Right lobe of liver (tissue), 4 donors: ENCODE data around the gene GPR151.

Experiments used
- POLR2A ChIP-seq: fragments of 450-650 bp; IDR thresholded peaks from one replicate; pipeline ENCODE4 v1.6.1; 2017; ENCODE audit warnings: antibody characterized with exemption, mild to moderate bottlenecking
- TF ChIP-seq, protein P1 (sequence below), 4 donors: fragments of 200-600 bp in 3 of 4; fragments of 450-650 bp in 1 of 4; IDR thresholded peaks; one replicate each; pipeline versions ENCODE4 v1.5.1 to v1.8.0; 2016 to 2022; ENCODE audit warnings: antibody characterized with exemption in 4 of 4, mild to moderate bottlenecking in 2 of 4
- donor health status: DM: no; HTN: no; CAD: no.
- donor health status: DM: no; HTN: no; CAD: no.
- donor health status: DM: no; HTN: yes; CAD: no.

DNA sequence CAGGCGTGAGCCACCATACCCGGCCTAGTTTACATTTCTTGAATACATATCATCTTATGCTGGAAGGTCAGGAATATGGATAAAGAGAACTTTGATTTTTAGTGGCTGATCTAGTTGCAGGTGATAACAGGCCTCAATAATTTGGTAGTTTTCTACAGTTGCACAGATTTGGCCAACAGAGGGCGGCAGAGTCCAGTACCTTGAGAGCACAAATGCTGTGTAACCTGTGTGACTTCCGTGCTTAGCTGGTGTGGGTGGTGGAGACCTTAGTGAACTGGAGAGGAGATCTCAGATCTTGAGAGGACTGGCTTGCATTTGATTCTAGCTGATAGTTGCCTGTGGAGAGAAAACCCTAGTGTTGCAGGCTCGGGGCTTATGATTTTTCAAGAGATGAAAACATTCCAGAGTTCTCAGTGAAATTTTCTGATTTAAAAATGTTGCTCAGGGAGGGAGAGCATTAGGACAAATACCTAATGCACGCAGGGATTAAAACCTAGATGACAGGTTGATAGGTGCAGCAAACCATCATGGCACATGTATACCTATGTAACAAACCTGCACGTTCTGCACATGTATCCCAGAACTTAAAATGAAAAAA lies 17.4 kb upstream of the GPR151 start:
- TF ChIP-seq POLR2A = no peak
- TF ChIP-seq, protein P1, sequence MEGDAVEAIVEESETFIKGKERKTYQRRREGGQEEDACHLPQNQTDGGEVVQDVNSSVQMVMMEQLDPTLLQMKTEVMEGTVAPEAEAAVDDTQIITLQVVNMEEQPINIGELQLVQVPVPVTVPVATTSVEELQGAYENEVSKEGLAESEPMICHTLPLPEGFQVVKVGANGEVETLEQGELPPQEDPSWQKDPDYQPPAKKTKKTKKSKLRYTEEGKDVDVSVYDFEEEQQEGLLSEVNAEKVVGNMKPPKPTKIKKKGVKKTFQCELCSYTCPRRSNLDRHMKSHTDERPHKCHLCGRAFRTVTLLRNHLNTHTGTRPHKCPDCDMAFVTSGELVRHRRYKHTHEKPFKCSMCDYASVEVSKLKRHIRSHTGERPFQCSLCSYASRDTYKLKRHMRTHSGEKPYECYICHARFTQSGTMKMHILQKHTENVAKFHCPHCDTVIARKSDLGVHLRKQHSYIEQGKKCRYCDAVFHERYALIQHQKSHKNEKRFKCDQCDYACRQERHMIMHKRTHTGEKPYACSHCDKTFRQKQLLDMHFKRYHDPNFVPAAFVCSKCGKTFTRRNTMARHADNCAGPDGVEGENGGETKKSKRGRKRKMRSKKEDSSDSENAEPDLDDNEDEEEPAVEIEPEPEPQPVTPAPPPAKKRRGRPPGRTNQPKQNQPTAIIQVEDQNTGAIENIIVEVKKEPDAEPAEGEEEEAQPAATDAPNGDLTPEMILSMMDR (IDR thresholded peaks at IDR 0.05) = peak; percentile 75 to 84 (median 80)
